ENCODE data around the gene PPP2R5A.
"Not testable (repeated sequence)": the region's sequence is repeated elsewhere in the genome, so short reads cannot be mapped to it uniquely, and the experiment has no call there.

PPP2R5A gene

DNA sequence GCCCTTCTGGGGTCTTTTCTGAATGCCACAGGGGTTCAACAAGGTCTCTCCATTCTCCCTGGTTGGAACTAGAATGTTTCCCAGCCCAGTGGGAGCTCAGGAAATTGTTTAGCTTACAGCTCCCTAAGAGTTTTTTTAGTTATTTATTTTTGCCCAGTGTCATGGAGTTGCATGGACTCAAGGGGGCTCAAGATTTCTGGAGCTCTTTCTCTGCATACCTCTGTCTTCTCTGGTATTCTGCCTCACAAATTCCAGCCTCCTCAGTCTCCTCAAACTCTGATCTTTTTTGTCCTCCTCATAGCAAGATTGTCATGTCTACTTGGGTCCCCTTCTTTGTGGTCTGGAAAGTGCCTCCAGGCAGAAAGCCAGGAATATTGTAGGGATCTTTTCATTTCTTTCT lies 15.9 kb upstream of the PPP2R5A start:
- DNase-seq = no peak

- DNase-seq = no peak
These were observed 14.6 kb upstream of the PPP2R5A start for GRCh38 chr1:212270564-212270963.

- no peak for DNase-seq
These were observed 14.0 kb upstream of the PPP2R5A start for GRCh38 chr1:212271234-212271633.

- DNase-seq = no peak
These were observed 13.3 kb upstream of the PPP2R5A start for GRCh38 chr1:212271823-212272485.

DNA sequence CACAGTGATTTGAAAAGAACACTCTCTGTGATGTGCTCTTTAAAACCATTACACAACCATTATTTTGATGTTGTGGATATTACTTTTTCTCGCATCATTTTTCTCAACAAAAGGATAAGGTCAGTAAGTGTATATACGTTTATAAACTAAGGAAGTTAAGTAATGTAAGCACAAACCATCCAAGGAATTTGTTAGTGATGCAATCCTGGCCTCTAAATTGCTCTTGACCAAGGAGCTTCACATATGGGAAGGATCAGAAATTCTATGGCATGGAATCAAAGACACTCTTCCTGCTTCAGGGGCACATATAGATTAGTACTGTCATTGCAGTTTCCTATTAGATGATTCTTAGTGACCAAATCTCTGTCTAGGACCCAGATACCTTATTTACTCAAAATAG lies 3.6 kb upstream of the PPP2R5A start:
- DNase-seq = no peak

DNA sequence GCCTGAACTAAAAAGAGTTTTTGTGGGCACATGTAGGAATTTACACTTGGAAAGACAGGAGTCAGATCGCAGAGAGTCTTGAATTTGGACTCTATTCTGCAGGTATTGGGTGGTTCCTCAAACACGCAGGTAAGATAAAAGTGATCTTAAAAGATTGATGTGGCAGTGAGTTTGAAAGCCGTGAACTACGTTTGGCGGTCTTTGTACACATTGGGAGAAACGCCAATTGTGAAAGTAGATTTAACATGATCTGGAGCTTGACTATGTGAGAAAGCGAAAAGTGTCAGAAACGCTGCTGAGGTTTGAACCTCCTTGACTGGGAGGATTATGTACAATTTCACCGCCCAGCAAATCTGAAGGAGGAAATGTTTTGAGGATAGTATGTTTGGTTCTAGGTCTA lies 1.5 kb upstream of the PPP2R5A start:
- no peak for DNase-seq

DNA sequence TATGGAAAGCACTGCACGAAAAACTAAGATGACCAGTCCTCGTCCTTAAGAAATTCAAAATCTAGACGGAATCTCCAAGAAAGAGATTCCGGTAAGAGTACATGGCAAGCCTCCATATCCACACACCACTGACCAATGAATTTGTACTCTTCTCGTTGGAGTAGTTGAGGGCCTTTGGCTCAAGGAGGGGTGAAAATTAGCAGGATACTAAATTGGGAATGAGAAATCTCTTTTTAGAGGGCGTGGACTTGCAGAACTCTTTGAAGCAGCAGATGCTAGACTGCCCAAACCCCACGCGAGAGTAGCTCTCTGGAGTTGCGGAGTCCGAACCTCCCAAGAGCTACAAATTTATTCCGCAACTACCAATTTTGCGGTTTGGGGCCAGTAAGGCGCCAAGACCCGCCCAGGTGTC lies 872 bp upstream of the PPP2R5A start:
- no peak for DNase-seq

GRCh38 chr1:212285685-212286555 lies 710 bp downstream of the PPP2R5A start:
- DNase-seq = peak; percentile 75

DNA sequence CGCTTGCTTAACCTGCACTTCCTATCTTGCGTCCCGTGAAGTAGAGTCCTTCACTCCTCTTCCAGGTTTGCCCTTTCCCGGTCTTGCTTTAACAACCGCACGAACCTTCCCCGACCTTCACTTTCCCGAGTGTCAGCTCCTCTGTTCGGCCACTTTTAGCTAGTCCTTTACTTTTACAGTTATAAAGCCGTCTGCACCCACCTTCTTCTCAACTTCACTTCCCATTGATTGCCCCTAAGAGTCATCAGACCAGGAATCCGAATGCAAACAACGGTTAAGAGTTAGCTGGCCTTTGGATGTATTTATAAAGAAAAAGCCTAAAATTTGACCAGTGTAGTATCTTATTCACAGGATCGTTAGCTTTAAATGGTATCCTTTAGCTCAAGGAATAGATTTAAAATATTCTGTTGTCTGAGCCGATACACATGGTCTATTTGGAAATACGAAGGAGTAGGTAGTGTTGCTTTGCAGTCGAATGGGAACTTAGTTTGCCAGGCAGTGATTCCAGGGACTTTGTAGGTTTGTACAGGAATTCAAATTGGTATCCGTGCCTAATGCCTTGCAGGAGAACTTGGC lies 1.4 kb downstream of the PPP2R5A start:
- DNase-seq = no peak

DNA sequence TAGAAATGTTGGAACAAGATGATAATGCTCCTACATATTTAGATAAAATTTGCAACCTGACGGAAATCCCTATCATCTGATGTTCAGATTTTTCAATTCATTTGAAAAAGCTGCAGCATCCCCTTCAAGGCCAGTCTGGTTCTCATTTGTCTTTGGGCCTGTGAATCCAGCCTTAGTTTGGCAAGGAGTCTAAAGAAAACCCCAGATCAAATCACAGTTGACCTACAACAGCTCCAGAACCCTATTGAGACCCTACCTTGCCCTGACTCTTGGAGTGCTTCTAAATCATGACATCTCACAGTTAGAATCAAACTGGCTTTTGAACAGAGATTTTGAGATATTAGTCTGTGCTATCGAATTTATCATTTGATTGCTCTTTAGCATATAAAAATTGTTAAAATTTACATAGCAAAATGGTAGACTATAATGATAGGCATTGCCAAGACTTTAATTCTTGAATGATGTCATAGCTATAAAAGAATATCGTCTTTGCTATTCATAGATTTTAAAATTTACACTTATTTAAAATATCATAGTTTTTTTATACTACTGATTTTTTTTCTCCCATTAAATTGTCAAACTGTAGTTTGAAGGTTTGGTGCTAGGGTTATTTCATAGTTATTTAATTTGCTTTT lies 2.2 kb downstream of the PPP2R5A start:
- DNase-seq = no peak

GRCh38 chr1:212287995-212288394 lies 2.8 kb downstream of the PPP2R5A start:
- DNase-seq = not testable (repeated sequence)

DNA sequence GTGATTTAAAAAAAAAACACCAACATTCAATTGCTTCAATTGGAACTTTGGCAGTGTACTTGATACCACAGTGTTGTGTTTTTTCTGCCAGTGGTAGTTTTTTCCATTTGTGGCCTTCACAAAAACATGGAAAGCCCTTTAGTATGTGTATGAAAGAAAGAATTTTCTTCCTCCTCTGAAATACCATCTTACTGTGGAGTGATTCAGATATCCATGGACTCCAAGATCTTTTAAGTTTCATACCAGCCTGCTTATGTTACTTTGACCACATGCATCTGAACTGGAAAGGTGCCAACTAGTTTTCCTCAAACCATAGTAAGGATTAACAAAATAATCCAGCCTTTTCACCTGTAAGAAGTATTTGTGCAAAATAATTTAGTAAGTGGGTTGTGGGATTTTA lies 3.4 kb downstream of the PPP2R5A start:
- no peak for DNase-seq

- no peak for DNase-seq
These were observed 4.3 kb downstream of the PPP2R5A start for GRCh38 chr1:212289262-212290077.

DNA sequence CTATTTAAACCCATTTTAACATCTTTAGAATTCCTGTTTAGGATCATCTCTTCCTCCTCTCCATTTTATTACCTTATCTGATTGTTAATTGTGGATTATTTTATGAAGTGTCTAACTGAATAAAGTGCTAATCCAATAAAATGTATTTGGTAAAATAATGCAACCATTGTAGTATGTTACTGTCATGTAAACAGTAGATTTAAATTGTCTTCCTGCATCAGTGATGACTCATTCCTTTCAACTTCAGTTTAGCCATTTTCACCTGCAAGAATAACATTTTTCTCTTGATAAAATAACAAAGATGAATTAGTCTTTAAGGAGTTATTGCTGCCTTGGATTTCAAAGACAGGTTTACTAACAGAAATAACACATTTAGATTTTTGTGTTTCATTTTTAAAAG lies 5.4 kb downstream of the PPP2R5A start:
- DNase-seq = no peak

- no peak for DNase-seq
These were observed 6.4 kb downstream of the PPP2R5A start for GRCh38 chr1:212291505-212292134.

DNA sequence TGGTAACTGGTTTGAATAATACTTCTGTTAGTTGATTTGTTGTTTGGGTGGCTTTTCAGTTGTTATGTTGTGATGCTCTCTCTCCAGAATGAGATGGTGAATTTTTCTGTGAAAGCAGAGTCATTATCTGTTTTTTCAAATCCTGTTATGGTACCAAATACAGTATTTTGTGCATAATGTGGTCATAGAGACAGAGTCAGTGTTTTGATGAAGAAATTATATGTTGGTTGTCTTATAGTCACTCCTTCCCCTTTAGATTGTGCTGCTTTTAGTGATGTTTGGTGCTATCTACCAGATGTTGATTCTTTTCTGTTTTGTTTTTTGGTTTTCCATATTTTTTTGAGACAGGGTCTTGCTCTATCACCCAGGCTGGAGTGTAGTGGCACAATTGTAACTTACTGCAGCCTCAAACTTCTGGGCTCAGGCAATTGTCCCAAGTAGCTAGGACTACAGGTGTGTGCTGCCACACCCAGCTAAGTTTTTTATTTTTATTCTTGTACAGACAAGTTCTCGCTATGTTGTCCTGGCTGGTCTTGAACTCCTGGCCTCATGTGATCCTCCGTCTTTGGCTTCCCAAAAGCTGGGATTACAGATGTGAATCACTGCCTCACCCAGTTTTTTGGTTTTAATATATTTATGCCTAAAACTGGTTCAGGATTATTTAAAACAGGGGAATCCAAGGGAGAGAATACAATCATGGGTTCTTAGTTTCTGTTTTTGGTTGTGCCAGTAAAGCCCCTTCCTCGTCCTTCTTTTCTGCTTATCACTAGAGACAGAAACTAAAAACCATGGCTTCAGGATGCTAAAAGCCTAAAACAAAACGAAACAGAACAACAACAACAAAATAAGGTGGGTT lies 7.3 kb downstream of the PPP2R5A start:
- DNase-seq = no peak

DNA sequence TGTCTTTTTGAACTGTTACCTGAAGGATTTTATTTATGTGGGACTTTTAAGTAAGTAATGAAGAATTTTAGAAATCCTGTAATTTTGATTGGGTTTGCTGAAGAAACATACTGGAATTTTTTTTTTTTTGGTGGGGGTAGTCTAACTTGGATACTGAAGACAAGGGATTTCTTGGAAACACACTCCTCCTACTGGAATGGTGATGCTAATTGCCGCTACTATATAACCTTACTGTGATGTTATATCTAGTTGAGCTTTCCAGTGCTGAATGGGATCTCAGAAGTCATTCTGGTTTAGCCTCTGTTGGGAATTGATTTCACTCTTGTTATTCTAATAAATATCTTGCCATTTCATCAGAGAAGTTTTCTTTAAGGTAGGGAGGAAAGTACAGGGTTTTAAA lies 8.4 kb downstream of the PPP2R5A start:
- DNase-seq = no peak

DNA sequence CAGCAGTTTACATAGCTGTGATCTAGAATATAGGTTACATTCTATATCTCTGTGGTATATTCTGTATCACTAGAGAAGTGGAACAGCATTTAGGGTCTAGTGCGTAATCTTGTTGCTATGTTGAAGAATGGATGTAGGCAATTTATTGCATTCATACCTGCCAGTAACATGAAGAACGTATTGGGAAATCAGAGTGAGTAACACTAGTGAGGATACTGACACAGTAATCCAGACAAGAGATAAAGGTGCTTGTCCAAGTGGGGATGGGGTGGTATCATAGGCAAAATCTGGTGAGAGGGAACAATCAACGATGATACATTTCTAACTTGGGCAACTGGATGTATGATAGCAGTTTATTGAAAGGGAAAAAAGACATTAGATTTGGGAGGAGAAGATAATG lies 9.8 kb downstream of the PPP2R5A start:
- DNase-seq = no peak

GRCh38 chr1:212295579-212295978 lies 10.4 kb downstream of the PPP2R5A start:
- no peak for DNase-seq

DNA sequence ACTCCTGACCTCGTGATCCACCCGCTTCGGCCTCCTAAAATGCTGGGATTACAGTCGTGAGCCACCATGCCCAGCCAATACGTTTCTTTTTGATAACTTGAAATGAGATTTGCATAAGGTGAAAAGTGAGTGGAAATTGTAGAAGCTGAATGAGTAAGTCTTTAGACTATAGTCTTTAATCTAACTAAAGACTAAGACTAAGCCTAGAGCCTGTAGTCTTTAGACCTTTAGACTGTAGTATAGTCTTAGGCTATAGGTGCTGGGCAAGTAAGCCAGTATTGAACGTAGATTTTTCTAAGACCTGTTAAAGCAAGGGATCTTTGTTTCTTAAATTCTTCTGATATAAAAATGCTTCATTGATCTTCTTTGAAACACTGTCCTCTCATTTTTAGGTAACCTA lies 12.1 kb downstream of the PPP2R5A start:
- DNase-seq = no peak

GRCh38 chr1:212301580-212301979 lies 16.4 kb downstream of the PPP2R5A start:
- DNase-seq = no peak

Measured in activated CD4-positive, CD25-positive, alpha-beta regulatory T cell treated with anti-CD3 and anti-CD28 coated beads, Interleukin-2, amount 50 U/mL, for 72 hours (primary cell).